Measurements from ENCODE around the gene SSUH2. TPM values are rescaled to one million over a fixed set of nuclear protein-coding genes. Genes with fewer than 3 reads are reported as not detected.

The SSUH2 gene
- total and polyA plus RNA-seq, 2 of the 4 experiments (the other 2 are of a cell fraction): 0.10 TPM; not detected in 1

DNA sequence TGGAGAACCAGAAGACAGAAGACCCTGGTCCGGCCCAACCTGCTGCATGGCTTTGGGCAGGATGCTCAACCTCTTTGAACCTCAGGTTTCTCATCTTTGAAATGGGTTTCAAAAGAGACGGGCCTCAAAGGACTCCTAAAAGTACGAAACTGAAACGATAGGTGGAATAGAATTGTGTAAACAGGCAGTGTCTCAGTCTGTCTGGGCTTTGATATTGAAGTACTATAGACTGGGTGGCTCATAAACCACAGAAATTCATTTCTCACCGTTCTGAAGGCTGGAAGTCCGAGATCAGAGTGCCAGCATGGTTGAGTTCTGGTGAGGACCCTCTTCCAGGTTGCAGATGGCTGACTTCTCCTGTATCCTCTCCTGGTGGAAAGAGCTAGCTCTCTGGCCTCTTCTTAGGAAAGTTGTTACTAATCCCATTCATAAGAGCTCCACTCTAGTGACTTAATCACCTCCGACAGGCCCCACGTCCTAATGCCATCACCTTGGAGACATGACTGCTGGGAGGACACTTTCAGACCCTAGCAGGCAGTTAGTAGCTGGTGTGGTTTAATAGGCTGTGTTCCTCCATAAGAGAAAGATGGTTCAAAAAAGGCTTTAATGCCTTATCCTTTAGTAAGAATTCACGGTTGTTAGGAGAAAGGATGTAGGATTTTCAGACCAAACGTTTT lies 35.7 kb downstream of the SSUH2 start:
- H3K18ac ChIP-seq (ENCODE audit: low read depth, low read length): no peak overlapping the region
- H3K27me3 ChIP-seq (ENCODE audit: control insufficient read depth, insufficient read depth, low read length): no peaks in the 10 kb centered on the region
- no peaks in the 10 kb centered on the region; the same call in 1 of the 2 replicates for H4K20me1 ChIP-seq (ENCODE audit: insufficient read depth, low read length)
- H3K4me3 ChIP-seq (ENCODE audit: insufficient read depth, low read depth, low read length): no peak overlapping the region
- ChIA-PET POLR2A (ENCODE audit: unreplicated experiment) (no interaction called here), CTCF (no interaction called here)
- no peak overlapping the region for H2BK120ac ChIP-seq (ENCODE audit: low read depth, low read length)
- no peak overlapping the region for H3K4me2 ChIP-seq (ENCODE audit: low read depth, low read length)
- no peaks in the 10 kb centered on the region for H3K36me3 ChIP-seq (ENCODE audit: control insufficient read depth, insufficient read depth, low read length)
- intact Hi-C loops (cut with micrococcal nuclease): no loop called here
- H2AK9ac ChIP-seq (replicated peaks; ENCODE audit: low read depth, low read length, poor library complexity): no peak overlapping the region
- H3K4me1 ChIP-seq (ENCODE audit: control insufficient read depth, insufficient read depth, low read length): peaks cover 7% of the 10 kb centered on the region
- no peak overlapping the region for H3K56ac ChIP-seq (ENCODE audit: extremely low read depth, insufficient read depth, low read length)
- no TSS peak for BruUV-seq (replicated peaks)
- H3K9me3 ChIP-seq (ENCODE audit: control insufficient read depth, insufficient read depth, low read length): no peaks in the 10 kb centered on the region
- no peak overlapping the region for H4K8ac ChIP-seq (ENCODE audit: low read depth in 2 of 2, low read length in 2 of 2)
- no peak overlapping the region for H2BK5ac ChIP-seq (ENCODE audit: low read depth, low read length, poor library complexity, severe bottlenecking)
- H3K9me1 ChIP-seq (ENCODE audit: insufficient read depth, low read length): no peaks in the 10 kb centered on the region; the same call in 1 of the 2 replicates
- DNase-seq (no peak), ATAC-seq (ENCODE audit: low read depth) (no peak)
- H2BK15ac ChIP-seq (ENCODE audit: low read depth, low read length): no peak overlapping the region
- no peak overlapping the region; the same call in 1 of the 2 replicates for H4K91ac ChIP-seq (ENCODE audit: insufficient read depth, low read depth, low read length)
- H3K79me1 ChIP-seq (ENCODE audit: low read depth in 1 of 2, low read length in 2 of 2): no peaks in the 10 kb centered on the region
- in situ Hi-C loops (cut with MboI; ENCODE audit: low sequenced_read_pairs): no loop called here
- H4K5ac ChIP-seq (ENCODE audit: low read depth, low read length): no peak overlapping the region
- no peak overlapping the region for H3K14ac ChIP-seq (replicated peaks; ENCODE audit: low read depth, low read length)
- no peak overlapping the region for H2AK5ac ChIP-seq (ENCODE audit: low read depth, low read length)
- TF ChIP-seq MXI1 (IDR thresholded peaks at IDR 0.05; ENCODE audit: borderline replicate concordance, low read depth, low read length) (no peak), NFE2L2 (IDR thresholded peaks at IDR 0.05; ENCODE audit: low read depth, low read length) (no peak), CEBPB (IDR thresholded peaks at IDR 0.05; ENCODE audit: low read depth, low read length) (no peak)
- TF ChIP-seq, protein P1, sequence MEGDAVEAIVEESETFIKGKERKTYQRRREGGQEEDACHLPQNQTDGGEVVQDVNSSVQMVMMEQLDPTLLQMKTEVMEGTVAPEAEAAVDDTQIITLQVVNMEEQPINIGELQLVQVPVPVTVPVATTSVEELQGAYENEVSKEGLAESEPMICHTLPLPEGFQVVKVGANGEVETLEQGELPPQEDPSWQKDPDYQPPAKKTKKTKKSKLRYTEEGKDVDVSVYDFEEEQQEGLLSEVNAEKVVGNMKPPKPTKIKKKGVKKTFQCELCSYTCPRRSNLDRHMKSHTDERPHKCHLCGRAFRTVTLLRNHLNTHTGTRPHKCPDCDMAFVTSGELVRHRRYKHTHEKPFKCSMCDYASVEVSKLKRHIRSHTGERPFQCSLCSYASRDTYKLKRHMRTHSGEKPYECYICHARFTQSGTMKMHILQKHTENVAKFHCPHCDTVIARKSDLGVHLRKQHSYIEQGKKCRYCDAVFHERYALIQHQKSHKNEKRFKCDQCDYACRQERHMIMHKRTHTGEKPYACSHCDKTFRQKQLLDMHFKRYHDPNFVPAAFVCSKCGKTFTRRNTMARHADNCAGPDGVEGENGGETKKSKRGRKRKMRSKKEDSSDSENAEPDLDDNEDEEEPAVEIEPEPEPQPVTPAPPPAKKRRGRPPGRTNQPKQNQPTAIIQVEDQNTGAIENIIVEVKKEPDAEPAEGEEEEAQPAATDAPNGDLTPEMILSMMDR (conservative IDR thresholded peaks at IDR 0.05; ENCODE audit: low read depth, low read length): no peak
- H2BK20ac ChIP-seq (ENCODE audit: low read depth, low read length): no peak overlapping the region
- H3K27ac ChIP-seq (ENCODE audit: insufficient read depth, low read length): no peak overlapping the region
- no peak overlapping the region for H2AFZ ChIP-seq (replicated peaks; ENCODE audit: low read length, poor library complexity)
- H3K4ac ChIP-seq (ENCODE audit: low read depth, low read length): no peak overlapping the region
- dilution Hi-C loops (cut with HindIII; ENCODE audit: low sequenced_read_pairs, unreplicated experiment): no loop called here
- 83% methylated on average over 1 of the region's 10 CpGs; no CpG with 5 or more reads in 1 of the 2 experiments for WGBS, 2 experiments (ENCODE audit: extremely low coverage in 2 of 2, insufficient read length in 1 of 2)
- no peak overlapping the region for H3K23ac ChIP-seq (ENCODE audit: low read depth, low read length)
- H3K9ac ChIP-seq (ENCODE audit: low read depth, low read length): no peak overlapping the region
